Stimulated activated CD8-positive, alpha-beta memory T cell treated with anti-CD3 and anti-CD28 coated beads, Interleukin-12 subunit alpha, Interleukin-12 subunit beta, amount 100 ng/mL, for 24 hours (primary cell): Measurements from ENCODE around the gene KCTD15.

Experiments used
- DNase-seq: peaks from one replicate; pipeline ENCODE4 v3.0.0-alpha.2; 2020; ENCODE audit errors: extremely low read depth

KCTD15 gene

GRCh38 chr19:33797802-33798671 is 1.4 kb downstream of the KCTD15 start:
- no peak for DNase-seq

- DNase-seq, result no peak
Measured at GRCh38 chr19:33798681-33799111, 2.0 kb downstream of the KCTD15 start.

GRCh38 chr19:33799476-33799875 is 2.8 kb downstream of the KCTD15 start:
- no peak for DNase-seq

GRCh38 chr19:33800012-33800680 is 3.5 kb downstream of the KCTD15 start:
- no peak for DNase-seq

- no peak for DNase-seq
Measured at GRCh38 chr19:33801411-33801810, 4.7 kb downstream of the KCTD15 start.

- no peak for DNase-seq
Measured at GRCh38 chr19:33802001-33802400, 5.3 kb downstream of the KCTD15 start.

- DNase-seq, result no peak
Measured at GRCh38 chr19:33802801-33803200, 6.1 kb downstream of the KCTD15 start.

GRCh38 chr19:33803383-33803782 is 6.7 kb downstream of the KCTD15 start:
- no peak for DNase-seq

- no peak for DNase-seq
Measured at GRCh38 chr19:33804021-33804799, 7.5 kb downstream of the KCTD15 start.

- DNase-seq, result no peak
Measured at GRCh38 chr19:33805313-33805712, 8.6 kb downstream of the KCTD15 start.

- DNase-seq, result no peak
Measured at GRCh38 chr19:33805840-33806433, 9.3 kb downstream of the KCTD15 start.

- no peak for DNase-seq
Measured at GRCh38 chr19:33806434-33806881, 9.8 kb downstream of the KCTD15 start.

GRCh38 chr19:33808399-33808798 is 11.7 kb downstream of the KCTD15 start:
- no peak for DNase-seq

GRCh38 chr19:33809960-33810359 is 13.3 kb downstream of the KCTD15 start:
- no peak for DNase-seq

GRCh38 chr19:33810821-33811220 is 14.2 kb downstream of the KCTD15 start:
- DNase-seq, result no peak

GRCh38 chr19:33811246-33811645 is 14.6 kb downstream of the KCTD15 start:
- no peak for DNase-seq

- DNase-seq, result no peak
Measured at GRCh38 chr19:33811736-33812387, 15.2 kb downstream of the KCTD15 start.

- no peak for DNase-seq
Measured at GRCh38 chr19:33812388-33813330, 16.0 kb downstream of the KCTD15 start.

GRCh38 chr19:33813391-33814101 is 16.9 kb downstream of the KCTD15 start:
- no peak for DNase-seq
